GM23338 (cell line): ENCODE data around the gene CACNA2D3. TPM values are rescaled to one million over a fixed set of nuclear protein-coding genes. Genes with fewer than 3 reads are reported as not detected.

Experiments used
- ATAC-seq: fragments of 200-7000 bp; cut with Tn5 transposase; 3 replicates; pipeline ENCODE4 v1.9.1; 2020
- DNase-seq: peaks from one replicate; pipeline ENCODE4 v3.0.0-alpha.2; 2015; ENCODE audit warnings: low spot score
- H2AFZ ChIP-seq: fragments of 200-600 bp; sonication (generic); 2 replicates; pipeline ENCODE4 v1.8.0; 2016; ENCODE audit warnings: antibody characterized with exemption, mild to moderate bottlenecking, moderate library complexity
- H3F3A ChIP-seq: fragments of 200-600 bp; sonication (generic); replicated peaks from 2 replicates; pipeline ENCODE4 v1.8.0; 2017; ENCODE audit warnings: antibody characterized with exemption, mixed run types, low read depth
- H3K27ac ChIP-seq: fragments of 200-600 bp; sonication (generic); 2 replicates; pipeline ENCODE4 v1.6.1; 2016; ENCODE audit warnings: low read depth
- H3K27me3 ChIP-seq: fragments of 200-600 bp; sonication (generic); 2 replicates; pipeline ENCODE4 v1.8.0; 2016; ENCODE audit warnings: mild to moderate bottlenecking, mixed run types, moderate library complexity; ENCODE audit not compliant: insufficient read depth
- H3K36me3 ChIP-seq: fragments of 200-600 bp; sonication (generic); 2 replicates; pipeline ENCODE4 v1.8.0; 2016; ENCODE audit warnings: mild to moderate bottlenecking; ENCODE audit not compliant: insufficient read depth
- H3K4me1 ChIP-seq: fragments of 200-600 bp; sonication (generic); 2 replicates; pipeline ENCODE4 v1.8.0; 2016; ENCODE audit warnings: mild to moderate bottlenecking, moderate library complexity; ENCODE audit not compliant: insufficient read depth
- H3K4me2 ChIP-seq: fragments of 200-600 bp; sonication (generic); 2 replicates; pipeline ENCODE4 v1.7.1; 2017; ENCODE audit warnings: mixed run types
- H3K4me3 ChIP-seq: fragments of 200-600 bp; sonication (generic); 2 replicates; pipeline ENCODE4 v1.6.1; 2016; ENCODE audit warnings: mixed run types
- H3K79me2 ChIP-seq: fragments of 200-600 bp; sonication (generic); replicated peaks from 2 replicates; pipeline ENCODE4 v1.8.0; 2017; ENCODE audit warnings: mild to moderate bottlenecking; ENCODE audit not compliant: insufficient read depth
- H3K9me2 ChIP-seq: fragments of 200-600 bp; sonication (generic); 2 replicates; pipeline ENCODE4 v1.8.0; 2017; ENCODE audit not compliant: insufficient read depth
- H4K20me1 ChIP-seq: fragments of 200-600 bp; sonication (generic); replicated peaks from 2 replicates; pipeline ENCODE4 v1.8.0; 2017; ENCODE audit warnings: mild to moderate bottlenecking; ENCODE audit not compliant: insufficient read depth
- H3K27ac Mint-ChIP-seq: 2 replicates; pipeline ENCODE4 v1.8.0; 2020; ENCODE audit warnings: inconsistent platforms, mild to moderate bottlenecking, moderate library complexity, mixed read lengths
- H3K27me3 Mint-ChIP-seq: 3 replicates; pipeline ENCODE4 v1.8.0; 2022; ENCODE audit warnings: low read depth, mild to moderate bottlenecking, moderate library complexity, mixed read lengths, inconsistent platforms; ENCODE audit not compliant: insufficient read depth, poor library complexity
- H3K36me3 Mint-ChIP-seq: 3 replicates; pipeline ENCODE4 v1.8.0; 2021; ENCODE audit warnings: low read depth, mild to moderate bottlenecking, inconsistent platforms, moderate library complexity, mixed read lengths
- H3K4me1 Mint-ChIP-seq: 3 replicates; pipeline ENCODE4 v1.8.0; 2020; ENCODE audit warnings: mild to moderate bottlenecking, inconsistent platforms, mixed read lengths
- H3K4me3 Mint-ChIP-seq: 3 replicates; pipeline ENCODE4 v1.8.0; 2021; ENCODE audit warnings: moderate library complexity, mild to moderate bottlenecking, inconsistent platforms, mixed read lengths
- H3K9me3 Mint-ChIP-seq: 3 replicates; pipeline ENCODE4 v1.8.0; 2020; ENCODE audit warnings: moderate library complexity, mild to moderate bottlenecking, inconsistent platforms, mixed read lengths
- CREB1 ChIP-seq: fragments of 250-450 bp; sonication (Bioruptor Pico); IDR thresholded peaks from 2 replicates; pipeline ENCODE4 v1.5.0; 2020; ENCODE audit warnings: low read depth, mild to moderate bottlenecking, moderate library complexity
- CTCF ChIP-seq, 2 experiments: fragments of 200-600 bp in 1 of 2; sonication (generic) in 1 of 2; conservative IDR thresholded peaks; 2 replicates each; pipeline versions ENCODE4 v1.5.1 to v1.6.1; 2016 to 2017; ENCODE audit warnings: antibody characterized with exemption in 2 of 2, low read depth in 2 of 2, mild to moderate bottlenecking in 2 of 2, moderate library complexity in 1 of 2
- EZH2 ChIP-seq: fragments of 200-600 bp; sonication (generic); IDR thresholded peaks from one replicate; pipeline ENCODE4 v1.8.0; 2017; ENCODE audit warnings: antibody characterized with exemption, mild to moderate bottlenecking, low read depth; ENCODE audit not compliant: unreplicated experiment
- EZH2phosphoT487 ChIP-seq: fragments of 200-600 bp; sonication (generic); IDR thresholded peaks from one replicate; pipeline ENCODE4 v1.8.1; 2018; ENCODE audit warnings: antibody characterized with exemption; ENCODE audit not compliant: unreplicated experiment
- JUNB ChIP-seq: IDR thresholded peaks from one replicate; pipeline ENCODE4 v1.6.1; 2016; ENCODE audit warnings: antibody characterized with exemption; ENCODE audit not compliant: unreplicated experiment
- NANOG ChIP-seq: IDR thresholded peaks from 2 replicates; pipeline ENCODE4 v1.6.1; 2016; ENCODE audit warnings: antibody characterized with exemption, borderline replicate concordance
- POLR2AphosphoS5 ChIP-seq: IDR thresholded peaks from 2 replicates; pipeline ENCODE4 v1.6.1; 2016; ENCODE audit warnings: antibody characterized with exemption, low read depth
- STAT1 ChIP-seq: IDR thresholded peaks from one replicate; pipeline ENCODE4 v1.6.1; 2016; ENCODE audit warnings: antibody characterized with exemption; ENCODE audit not compliant: unreplicated experiment
- ZNF114 ChIP-seq: fragments of 250-450 bp; sonication (Bioruptor Pico); IDR thresholded peaks from 2 replicates; pipeline ENCODE4 v1.5.0; 2020; ENCODE audit warnings: mild to moderate bottlenecking, moderate library complexity
- ZNF331 ChIP-seq: fragments of 250-450 bp; sonication (Bioruptor Pico); IDR thresholded peaks from 2 replicates; pipeline ENCODE4 v1.5.0; 2020; ENCODE audit warnings: low read depth, mild to moderate bottlenecking, moderate library complexity
- polyA plus RNA-seq: library from polyadenylated mRNA; unstranded; fragments of >200 nt; fragmentation: Nextera tagmentation; extraction: Ambion mirVana; gene quantifications from 2 replicates; pipeline ENCODE4 v1.2.1, GENCODE V29; 2016
- total RNA-seq: library from RNA; depleted of rRNA; stranded (reverse); fragments of >200 nt; shearing (Covaris generic); gene quantifications from 2 replicates; pipeline ENCODE4 v1.2.3, GENCODE V29; 2014
- TF ChIP-seq, protein P1 (sequence below): IDR thresholded peaks from one replicate; pipeline ENCODE4 v1.6.1; 2018; ENCODE audit warnings: antibody characterized with exemption; ENCODE audit not compliant: unreplicated experiment
- TF ChIP-seq, protein P2 (sequence below): IDR thresholded peaks from 2 replicates; pipeline ENCODE4 v1.6.1; 2016; ENCODE audit warnings: antibody characterized with exemption
- TF ChIP-seq, protein P3 (sequence below): fragments of 250-450 bp; sonication (Bioruptor Pico); IDR thresholded peaks from 2 replicates; pipeline ENCODE4 v1.5.0; 2020; ENCODE audit warnings: mild to moderate bottlenecking, moderate library complexity

Gene CACNA2D3
- total and polyA plus RNA-seq, 2 experiments from 2014 or later, result 2.2 to 2.3 TPM

DNA sequence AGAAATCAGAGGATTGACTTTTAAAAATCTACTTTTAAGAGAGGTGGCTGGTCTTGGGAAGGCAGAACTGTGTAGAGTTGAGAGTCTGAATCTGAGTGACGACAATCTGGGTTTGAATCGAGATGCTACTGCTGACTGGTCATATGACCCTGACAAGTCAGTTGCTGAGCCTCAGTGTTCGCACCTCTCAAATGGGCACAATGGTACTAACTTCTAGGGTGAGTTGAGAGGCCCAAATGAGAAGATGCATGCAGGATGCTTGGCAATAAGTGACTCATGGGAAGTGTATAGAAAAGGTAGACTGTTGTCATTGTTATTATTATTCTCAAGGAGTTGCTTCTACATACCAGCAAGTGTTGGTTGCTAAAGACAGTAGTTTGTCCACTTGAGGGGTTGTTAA lies 10.3 kb downstream of the CACNA2D3 start:
- Histone ChIP-seq H3K27ac (no peak overlapping the region), H3K9me2 (no peaks in the 10 kb centered on the region), H3K36me3 (no peaks in the 10 kb centered on the region), H3K4me3 (no peak overlapping the region), H3F3A (no peaks in the 10 kb centered on the region), H3K27me3 (no peaks in the 10 kb centered on the region), H2AFZ (no peak overlapping the region), H3K79me2 (no peaks in the 10 kb centered on the region), H3K4me2 (no peak overlapping the region), H3K4me1 (peaks cover 24% of the 10 kb centered on the region), H4K20me1 (no peaks in the 10 kb centered on the region)
- no peaks in the 10 kb centered on the region for H3K9me3 Mint-ChIP-seq
- no peak for DNase-seq
- no peaks in the 10 kb centered on the region for H3K36me3 Mint-ChIP-seq
- no peaks in the 10 kb centered on the region for H3K27me3 Mint-ChIP-seq
- H3K27ac Mint-ChIP-seq, result no peak overlapping the region
- no peak for ATAC-seq
- H3K4me3 Mint-ChIP-seq, result no peak overlapping the region
- peaks cover 39% of the 10 kb centered on the region for H3K4me1 Mint-ChIP-seq
- TF ChIP-seq, protein P1, sequence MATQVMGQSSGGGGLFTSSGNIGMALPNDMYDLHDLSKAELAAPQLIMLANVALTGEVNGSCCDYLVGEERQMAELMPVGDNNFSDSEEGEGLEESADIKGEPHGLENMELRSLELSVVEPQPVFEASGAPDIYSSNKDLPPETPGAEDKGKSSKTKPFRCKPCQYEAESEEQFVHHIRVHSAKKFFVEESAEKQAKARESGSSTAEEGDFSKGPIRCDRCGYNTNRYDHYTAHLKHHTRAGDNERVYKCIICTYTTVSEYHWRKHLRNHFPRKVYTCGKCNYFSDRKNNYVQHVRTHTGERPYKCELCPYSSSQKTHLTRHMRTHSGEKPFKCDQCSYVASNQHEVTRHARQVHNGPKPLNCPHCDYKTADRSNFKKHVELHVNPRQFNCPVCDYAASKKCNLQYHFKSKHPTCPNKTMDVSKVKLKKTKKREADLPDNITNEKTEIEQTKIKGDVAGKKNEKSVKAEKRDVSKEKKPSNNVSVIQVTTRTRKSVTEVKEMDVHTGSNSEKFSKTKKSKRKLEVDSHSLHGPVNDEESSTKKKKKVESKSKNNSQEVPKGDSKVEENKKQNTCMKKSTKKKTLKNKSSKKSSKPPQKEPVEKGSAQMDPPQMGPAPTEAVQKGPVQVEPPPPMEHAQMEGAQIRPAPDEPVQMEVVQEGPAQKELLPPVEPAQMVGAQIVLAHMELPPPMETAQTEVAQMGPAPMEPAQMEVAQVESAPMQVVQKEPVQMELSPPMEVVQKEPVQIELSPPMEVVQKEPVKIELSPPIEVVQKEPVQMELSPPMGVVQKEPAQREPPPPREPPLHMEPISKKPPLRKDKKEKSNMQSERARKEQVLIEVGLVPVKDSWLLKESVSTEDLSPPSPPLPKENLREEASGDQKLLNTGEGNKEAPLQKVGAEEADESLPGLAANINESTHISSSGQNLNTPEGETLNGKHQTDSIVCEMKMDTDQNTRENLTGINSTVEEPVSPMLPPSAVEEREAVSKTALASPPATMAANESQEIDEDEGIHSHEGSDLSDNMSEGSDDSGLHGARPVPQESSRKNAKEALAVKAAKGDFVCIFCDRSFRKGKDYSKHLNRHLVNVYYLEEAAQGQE, result no peak
- no peak for TF ChIP-seq EZH2
- no peak for TF ChIP-seq CTCF (conservative IDR thresholded peaks at IDR 0.05; ENCODE audit: low read depth in 2 of 2)
- no peak for TF ChIP-seq JUNB
- TF ChIP-seq ZNF114, result no peak
- TF ChIP-seq NANOG, result no peak
- TF ChIP-seq STAT1, result no peak
- TF ChIP-seq, protein P2, sequence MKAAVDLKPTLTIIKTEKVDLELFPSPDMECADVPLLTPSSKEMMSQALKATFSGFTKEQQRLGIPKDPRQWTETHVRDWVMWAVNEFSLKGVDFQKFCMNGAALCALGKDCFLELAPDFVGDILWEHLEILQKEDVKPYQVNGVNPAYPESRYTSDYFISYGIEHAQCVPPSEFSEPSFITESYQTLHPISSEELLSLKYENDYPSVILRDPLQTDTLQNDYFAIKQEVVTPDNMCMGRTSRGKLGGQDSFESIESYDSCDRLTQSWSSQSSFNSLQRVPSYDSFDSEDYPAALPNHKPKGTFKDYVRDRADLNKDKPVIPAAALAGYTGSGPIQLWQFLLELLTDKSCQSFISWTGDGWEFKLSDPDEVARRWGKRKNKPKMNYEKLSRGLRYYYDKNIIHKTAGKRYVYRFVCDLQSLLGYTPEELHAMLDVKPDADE, result no peak
- TF ChIP-seq EZH2phosphoT487, result no peak
- TF ChIP-seq, protein P3, sequence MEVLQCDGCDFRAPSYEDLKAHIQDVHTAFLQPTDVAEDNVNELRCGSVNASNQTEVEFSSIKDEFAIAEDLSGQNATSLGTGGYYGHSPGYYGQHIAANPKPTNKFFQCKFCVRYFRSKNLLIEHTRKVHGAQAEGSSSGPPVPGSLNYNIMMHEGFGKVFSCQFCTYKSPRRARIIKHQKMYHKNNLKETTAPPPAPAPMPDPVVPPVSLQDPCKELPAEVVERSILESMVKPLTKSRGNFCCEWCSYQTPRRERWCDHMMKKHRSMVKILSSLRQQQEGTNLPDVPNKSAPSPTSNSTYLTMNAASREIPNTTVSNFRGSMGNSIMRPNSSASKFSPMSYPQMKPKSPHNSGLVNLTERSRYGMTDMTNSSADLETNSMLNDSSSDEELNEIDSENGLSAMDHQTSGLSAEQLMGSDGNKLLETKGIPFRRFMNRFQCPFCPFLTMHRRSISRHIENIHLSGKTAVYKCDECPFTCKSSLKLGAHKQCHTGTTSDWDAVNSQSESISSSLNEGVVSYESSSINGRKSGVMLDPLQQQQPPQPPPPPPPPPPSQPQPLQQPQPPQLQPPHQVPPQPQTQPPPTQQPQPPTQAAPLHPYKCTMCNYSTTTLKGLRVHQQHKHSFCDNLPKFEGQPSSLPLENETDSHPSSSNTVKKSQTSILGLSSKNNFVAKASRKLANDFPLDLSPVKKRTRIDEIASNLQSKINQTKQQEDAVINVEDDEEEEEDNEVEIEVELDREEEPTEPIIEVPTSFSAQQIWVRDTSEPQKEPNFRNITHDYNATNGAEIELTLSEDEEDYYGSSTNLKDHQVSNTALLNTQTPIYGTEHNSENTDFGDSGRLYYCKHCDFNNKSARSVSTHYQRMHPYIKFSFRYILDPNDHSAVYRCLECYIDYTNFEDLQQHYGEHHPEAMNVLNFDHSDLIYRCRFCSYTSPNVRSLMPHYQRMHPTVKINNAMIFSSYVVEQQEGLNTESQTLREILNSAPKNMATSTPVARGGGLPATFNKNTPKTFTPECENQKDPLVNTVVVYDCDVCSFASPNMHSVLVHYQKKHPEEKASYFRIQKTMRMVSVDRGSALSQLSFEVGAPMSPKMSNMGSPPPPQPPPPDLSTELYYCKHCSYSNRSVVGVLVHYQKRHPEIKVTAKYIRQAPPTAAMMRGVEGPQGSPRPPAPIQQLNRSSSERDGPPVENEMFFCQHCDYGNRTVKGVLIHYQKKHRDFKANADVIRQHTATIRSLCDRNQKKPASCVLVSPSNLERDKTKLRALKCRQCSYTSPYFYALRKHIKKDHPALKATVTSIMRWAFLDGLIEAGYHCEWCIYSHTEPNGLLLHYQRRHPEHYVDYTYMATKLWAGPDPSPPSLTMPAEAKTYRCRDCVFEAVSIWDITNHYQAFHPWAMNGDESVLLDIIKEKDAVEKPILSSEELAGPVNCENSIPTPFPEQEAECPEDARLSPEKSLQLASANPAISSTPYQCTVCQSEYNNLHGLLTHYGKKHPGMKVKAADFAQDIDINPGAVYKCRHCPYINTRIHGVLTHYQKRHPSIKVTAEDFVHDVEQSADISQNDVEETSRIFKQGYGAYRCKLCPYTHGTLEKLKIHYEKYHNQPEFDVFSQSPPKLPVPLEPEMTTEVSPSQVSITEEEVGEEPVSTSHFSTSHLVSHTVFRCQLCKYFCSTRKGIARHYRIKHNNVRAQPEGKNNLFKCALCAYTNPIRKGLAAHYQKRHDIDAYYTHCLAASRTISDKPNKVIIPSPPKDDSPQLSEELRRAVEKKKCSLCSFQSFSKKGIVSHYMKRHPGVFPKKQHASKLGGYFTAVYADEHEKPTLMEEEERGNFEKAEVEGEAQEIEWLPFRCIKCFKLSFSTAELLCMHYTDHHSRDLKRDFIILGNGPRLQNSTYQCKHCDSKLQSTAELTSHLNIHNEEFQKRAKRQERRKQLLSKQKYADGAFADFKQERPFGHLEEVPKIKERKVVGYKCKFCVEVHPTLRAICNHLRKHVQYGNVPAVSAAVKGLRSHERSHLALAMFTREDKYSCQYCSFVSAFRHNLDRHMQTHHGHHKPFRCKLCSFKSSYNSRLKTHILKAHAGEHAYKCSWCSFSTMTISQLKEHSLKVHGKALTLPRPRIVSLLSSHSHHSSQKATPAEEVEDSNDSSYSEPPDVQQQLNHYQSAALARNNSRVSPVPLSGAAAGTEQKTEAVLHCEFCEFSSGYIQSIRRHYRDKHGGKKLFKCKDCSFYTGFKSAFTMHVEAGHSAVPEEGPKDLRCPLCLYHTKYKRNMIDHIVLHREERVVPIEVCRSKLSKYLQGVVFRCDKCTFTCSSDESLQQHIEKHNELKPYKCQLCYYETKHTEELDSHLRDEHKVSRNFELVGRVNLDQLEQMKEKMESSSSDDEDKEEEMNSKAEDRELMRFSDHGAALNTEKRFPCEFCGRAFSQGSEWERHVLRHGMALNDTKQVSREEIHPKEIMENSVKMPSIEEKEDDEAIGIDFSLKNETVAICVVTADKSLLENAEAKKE, result no peak
- no peak for TF ChIP-seq POLR2AphosphoS5
- no peak for TF ChIP-seq CREB1
- no peak for TF ChIP-seq ZNF331 (CRISPR knock-in tag)
